ENCODE results near the gene FRMPD4. TPM values are rescaled to one million over a fixed set of nuclear protein-coding genes. Genes with fewer than 3 reads are reported as not detected.
"Not testable (repeated sequence)": the region's sequence is repeated elsewhere in the genome, so short reads cannot be mapped to it uniquely, and the experiment has no call there.

Gene FRMPD4
- total RNA-seq, 2 experiments from 2014 or later = not detected

- no peaks in the 10 kb centered on the region for H3K4me1 Mint-ChIP-seq
- H3K27ac Mint-ChIP-seq = no peak overlapping the region
- DNase-seq (no peak), ATAC-seq (no peak)
- CTCF ChIA-PET = no interaction called here
- H3K36me3 Mint-ChIP-seq = no peaks in the 10 kb centered on the region
- no peak overlapping the region for H3K4me3 Mint-ChIP-seq
- H3K27me3 Mint-ChIP-seq = no peaks in the 10 kb centered on the region
- H3K9me3 Mint-ChIP-seq (ENCODE audit: low read depth) = no peaks in the 10 kb centered on the region
Measured at GRCh38 chrX:12463873-12464272, 325.6 kb downstream of the FRMPD4 start.

DNA sequence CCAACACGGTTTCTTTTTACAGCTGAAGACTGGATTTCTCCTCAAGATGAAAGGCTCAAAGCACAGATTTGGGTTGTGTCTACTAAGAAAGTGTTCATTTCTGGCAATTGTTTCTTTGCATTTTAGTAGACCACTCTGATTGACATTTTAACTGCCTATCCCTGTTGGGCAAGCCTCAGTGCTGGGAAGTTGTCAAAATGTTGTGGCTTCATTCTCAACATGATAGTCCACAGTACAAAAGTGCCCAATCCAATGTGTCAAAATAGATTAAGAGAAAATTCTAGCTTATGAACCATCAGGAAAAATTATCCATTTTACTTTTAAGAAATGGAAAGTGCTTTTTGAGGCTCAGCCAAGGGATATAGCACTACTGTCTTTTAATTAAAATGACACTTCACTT is 329.0 kb downstream of the FRMPD4 start:
- no peaks in the 10 kb centered on the region for H3K9me3 Mint-ChIP-seq (ENCODE audit: low read depth)
- no peak for DNase-seq
- H3K27ac Mint-ChIP-seq = no peak overlapping the region
- CTCF ChIA-PET = no interaction called here
- H3K36me3 Mint-ChIP-seq = no peaks in the 10 kb centered on the region
- ATAC-seq = no peak
- H3K27me3 Mint-ChIP-seq = no peaks in the 10 kb centered on the region
- no peaks in the 10 kb centered on the region for H3K4me1 Mint-ChIP-seq
- no peak overlapping the region for H3K4me3 Mint-ChIP-seq

GRCh38 chrX:12469296-12469695 is 331.0 kb downstream of the FRMPD4 start:
- CTCF ChIA-PET = no interaction called here
- no peaks in the 10 kb centered on the region for H3K27me3 Mint-ChIP-seq
- no peaks in the 10 kb centered on the region for H3K36me3 Mint-ChIP-seq
- H3K27ac Mint-ChIP-seq = no peak overlapping the region
- ATAC-seq (no peak), DNase-seq (no peak)
- H3K4me3 Mint-ChIP-seq = no peak overlapping the region
- no peaks in the 10 kb centered on the region for H3K4me1 Mint-ChIP-seq
- no peaks in the 10 kb centered on the region for H3K9me3 Mint-ChIP-seq (ENCODE audit: low read depth)

DNA sequence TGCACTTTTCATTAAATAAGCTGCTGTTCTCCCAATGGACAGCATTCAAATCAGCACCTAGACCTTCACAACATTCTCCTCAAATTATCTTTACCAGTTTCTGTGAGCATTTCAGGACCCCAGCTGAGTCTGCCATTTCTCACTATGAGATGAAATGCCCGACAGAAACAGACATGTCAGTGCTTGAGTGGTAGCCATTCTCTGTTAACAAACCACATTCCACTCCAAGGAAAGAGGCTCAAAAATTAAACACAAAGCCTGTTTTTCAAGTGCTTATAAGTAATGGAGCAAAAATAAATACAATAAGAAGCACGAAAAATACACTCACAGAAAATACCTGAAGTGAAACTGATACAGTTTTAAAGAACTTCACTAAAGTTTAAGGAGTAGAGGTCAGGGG is 332.8 kb downstream of the FRMPD4 start:
- Mint-ChIP-seq H3K9me3 (ENCODE audit: low read depth) (no peaks in the 10 kb centered on the region), H3K27me3 (no peaks in the 10 kb centered on the region), H3K27ac (no peak overlapping the region), H3K36me3 (no peaks in the 10 kb centered on the region), H3K4me1 (no peaks in the 10 kb centered on the region), H3K4me3 (no peak overlapping the region)
- ATAC-seq = no peak
- CTCF ChIA-PET = no interaction called here
- DNase-seq = no peak

- Mint-ChIP-seq H3K27me3 (no peaks in the 10 kb centered on the region), H3K27ac (no peak overlapping the region), H3K4me1 (no peaks in the 10 kb centered on the region), H3K36me3 (no peaks in the 10 kb centered on the region), H3K9me3 (ENCODE audit: low read depth) (no peaks in the 10 kb centered on the region), H3K4me3 (no peak overlapping the region)
- DNase-seq (no peak), ATAC-seq (no peak)
- CTCF ChIA-PET = no interaction called here
Measured at GRCh38 chrX:12480956-12481355, 342.7 kb downstream of the FRMPD4 start.

DNA sequence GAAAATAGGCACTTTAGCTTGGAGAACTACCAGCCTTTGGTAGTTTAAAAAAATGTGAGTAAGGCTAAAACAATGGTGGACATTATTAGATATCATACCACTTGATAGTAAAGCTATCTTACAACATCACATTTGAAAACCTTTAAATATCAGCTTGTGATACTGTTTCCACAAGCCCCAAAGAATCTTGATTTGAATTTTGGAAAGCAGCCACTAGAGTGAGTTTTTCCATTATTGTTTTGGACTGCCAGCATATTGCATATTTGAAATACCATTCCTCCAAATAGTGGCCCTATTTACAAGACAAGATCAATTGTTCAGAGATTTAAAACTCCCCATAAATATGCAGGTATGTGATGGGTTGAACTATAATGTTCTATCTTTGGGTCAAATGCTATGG is 349.9 kb downstream of the FRMPD4 start:
- Mint-ChIP-seq H3K27ac (no peak overlapping the region), H3K4me3 (no peak overlapping the region), H3K27me3 (no peaks in the 10 kb centered on the region), H3K4me1 (no peaks in the 10 kb centered on the region), H3K36me3 (no peaks in the 10 kb centered on the region), H3K9me3 (ENCODE audit: low read depth) (no peaks in the 10 kb centered on the region)
- DNase-seq = no peak
- no peak for ATAC-seq
- CTCF ChIA-PET = no interaction called here

DNA sequence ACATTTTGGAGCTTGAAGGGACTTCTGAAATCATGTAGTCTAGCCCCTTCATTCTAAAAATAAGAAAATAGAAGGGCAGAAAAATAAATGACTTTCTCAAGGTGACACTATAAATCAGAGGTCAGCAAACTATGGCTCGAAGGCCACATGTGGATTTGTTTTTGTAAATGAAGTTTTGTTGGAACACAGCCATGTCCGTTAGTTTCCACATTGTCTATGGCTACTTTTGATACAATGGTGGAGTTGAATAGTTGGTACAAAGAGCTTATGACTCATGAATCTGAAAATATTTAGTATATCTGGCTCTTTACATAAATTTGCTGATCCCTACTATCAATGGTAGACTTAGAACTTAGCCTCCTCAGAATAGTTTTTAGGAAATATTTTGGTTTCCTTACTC is 350.5 kb downstream of the FRMPD4 start:
- Mint-ChIP-seq H3K27me3 (no peaks in the 10 kb centered on the region), H3K9me3 (ENCODE audit: low read depth) (no peaks in the 10 kb centered on the region), H3K27ac (no peak overlapping the region), H3K4me3 (no peak overlapping the region), H3K4me1 (no peaks in the 10 kb centered on the region), H3K36me3 (no peaks in the 10 kb centered on the region)
- DNase-seq (no peak), ATAC-seq (no peak)
- CTCF ChIA-PET = no interaction called here

- ATAC-seq (no peak), DNase-seq (no peak)
- Mint-ChIP-seq H3K27ac (no peak overlapping the region), H3K36me3 (no peaks in the 10 kb centered on the region), H3K9me3 (ENCODE audit: low read depth) (no peaks in the 10 kb centered on the region), H3K4me1 (no peaks in the 10 kb centered on the region), H3K27me3 (no peaks in the 10 kb centered on the region), H3K4me3 (no peak overlapping the region)
- CTCF ChIA-PET = no interaction called here
Measured at GRCh38 chrX:12489341-12489740, 351.1 kb downstream of the FRMPD4 start.

- no peak for DNase-seq
- CTCF ChIA-PET = no interaction called here
- Mint-ChIP-seq H3K27ac (no peak overlapping the region), H3K9me3 (ENCODE audit: low read depth) (no peaks in the 10 kb centered on the region), H3K4me3 (no peak overlapping the region), H3K36me3 (no peaks in the 10 kb centered on the region), H3K27me3 (no peaks in the 10 kb centered on the region), H3K4me1 (no peaks in the 10 kb centered on the region)
- ATAC-seq = no peak
Measured at GRCh38 chrX:12494400-12495138, 356.3 kb downstream of the FRMPD4 start.

- DNase-seq = no peak
- CTCF ChIA-PET = no interaction called here
- Mint-ChIP-seq H3K9me3 (ENCODE audit: low read depth) (no peaks in the 10 kb centered on the region), H3K27me3 (no peaks in the 10 kb centered on the region), H3K27ac (no peak overlapping the region), H3K4me3 (no peak overlapping the region), H3K36me3 (no peaks in the 10 kb centered on the region), H3K4me1 (no peaks in the 10 kb centered on the region)
- ATAC-seq = no peak
Measured at GRCh38 chrX:12496343-12496742, 358.1 kb downstream of the FRMPD4 start.

GRCh38 chrX:12497832-12498591 is 359.7 kb downstream of the FRMPD4 start:
- H3K36me3 Mint-ChIP-seq = no peaks in the 10 kb centered on the region
- no peak for DNase-seq
- no peak overlapping the region for H3K27ac Mint-ChIP-seq
- no peak overlapping the region for H3K4me3 Mint-ChIP-seq
- H3K4me1 Mint-ChIP-seq = no peaks in the 10 kb centered on the region
- H3K9me3 Mint-ChIP-seq (ENCODE audit: low read depth) = no peaks in the 10 kb centered on the region
- no peak for ATAC-seq
- CTCF ChIA-PET = no interaction called here
- H3K27me3 Mint-ChIP-seq = no peaks in the 10 kb centered on the region

DNA sequence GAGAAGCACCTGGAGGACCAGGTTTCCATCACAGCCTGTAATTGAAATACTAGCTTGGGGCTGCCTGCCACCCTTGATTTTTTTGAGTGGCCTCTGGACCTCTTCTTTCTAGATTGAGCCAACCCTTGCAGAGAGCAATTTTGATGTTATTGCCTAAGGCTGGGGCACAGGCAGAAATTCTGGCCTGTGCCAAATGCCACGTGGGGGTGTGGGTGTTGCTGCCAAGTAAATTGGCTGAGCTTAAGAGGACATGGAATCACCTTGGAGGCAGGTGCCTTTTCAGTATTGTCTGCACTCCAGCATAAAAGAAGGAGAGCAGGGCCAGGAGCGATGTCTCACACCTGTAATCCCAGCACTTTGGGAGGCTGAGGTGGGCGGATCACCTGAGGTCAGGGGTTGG is 366.9 kb downstream of the FRMPD4 start:
- ATAC-seq = no peak
- H3K27me3 Mint-ChIP-seq = no peaks in the 10 kb centered on the region
- DNase-seq = no peak
- CTCF ChIA-PET = no interaction called here
- no peak overlapping the region for H3K27ac Mint-ChIP-seq
- no peaks in the 10 kb centered on the region for H3K9me3 Mint-ChIP-seq (ENCODE audit: low read depth)
- H3K4me3 Mint-ChIP-seq = no peak overlapping the region
- no peaks in the 10 kb centered on the region for H3K36me3 Mint-ChIP-seq
- H3K4me1 Mint-ChIP-seq = no peaks in the 10 kb centered on the region

DNA sequence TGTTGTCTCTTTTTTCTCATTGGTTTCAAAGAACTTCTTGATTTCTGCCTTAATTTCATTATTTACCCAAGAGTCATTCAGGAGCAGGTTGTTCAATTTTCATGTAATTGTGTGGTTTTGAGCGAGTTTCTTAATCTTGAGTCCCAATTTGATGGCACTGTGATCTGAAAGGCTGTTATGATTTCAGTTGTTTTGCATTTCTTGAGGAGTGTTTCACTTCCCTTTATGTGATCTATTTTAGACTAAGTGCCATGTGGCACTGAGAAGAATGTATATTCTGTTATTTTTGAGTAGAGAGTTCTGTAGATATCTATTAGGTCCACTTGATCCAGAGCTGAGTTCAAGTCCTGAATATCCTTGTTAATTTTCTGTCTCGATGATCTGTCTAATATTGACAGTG is 377.1 kb downstream of the FRMPD4 start:
- DNase-seq; H3K4me1 Mint-ChIP-seq; H3K27ac Mint-ChIP-seq; H3K36me3 Mint-ChIP-seq; ATAC-seq; H3K4me3 Mint-ChIP-seq; H3K27me3 Mint-ChIP-seq; H3K9me3 Mint-ChIP-seq (ENCODE audit: low read depth): not testable (repeated sequence)
- CTCF ChIA-PET = interaction anchor here (1.2 kb wide), 1 partner anchor 186 kb away, joined by 3 read pairs; no protein-coding TSS in a partner anchor

DNA sequence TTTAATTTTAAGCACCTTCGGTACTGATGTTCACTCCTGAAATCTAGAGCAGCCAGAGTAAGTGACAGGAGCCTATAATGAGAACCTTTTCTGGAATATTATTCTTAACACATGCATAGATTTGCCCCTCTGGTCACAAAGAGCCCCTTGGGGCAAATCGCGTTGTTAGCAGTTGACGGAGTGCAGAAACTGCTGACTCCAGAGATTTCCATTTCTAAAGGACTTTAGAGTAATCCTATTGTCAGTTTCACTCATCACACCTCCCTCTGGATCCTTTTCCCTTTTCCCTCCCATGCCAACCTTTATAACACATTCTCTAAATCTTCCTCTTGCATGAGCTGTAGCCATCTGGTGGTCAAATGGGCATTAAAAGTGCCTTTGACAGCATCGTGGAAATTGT is 388.0 kb downstream of the FRMPD4 start:
- H3K27me3 Mint-ChIP-seq = no peaks in the 10 kb centered on the region
- DNase-seq (no peak), ATAC-seq (no peak)
- no peak overlapping the region for H3K4me3 Mint-ChIP-seq
- H3K36me3 Mint-ChIP-seq = no peaks in the 10 kb centered on the region
- H3K4me1 Mint-ChIP-seq = no peaks in the 10 kb centered on the region
- no peak overlapping the region for H3K27ac Mint-ChIP-seq
- H3K9me3 Mint-ChIP-seq (ENCODE audit: low read depth) = no peaks in the 10 kb centered on the region
- CTCF ChIA-PET = no interaction called here
